ENCODE data around the gene UBE2J1. TPM values are rescaled to one million over a fixed set of nuclear protein-coding genes. Genes with fewer than 3 reads are reported as not detected.

Gene UBE2J1
- total RNA-seq, 2 experiments from 2014 or later = 34.7 to 34.9 TPM

DNA sequence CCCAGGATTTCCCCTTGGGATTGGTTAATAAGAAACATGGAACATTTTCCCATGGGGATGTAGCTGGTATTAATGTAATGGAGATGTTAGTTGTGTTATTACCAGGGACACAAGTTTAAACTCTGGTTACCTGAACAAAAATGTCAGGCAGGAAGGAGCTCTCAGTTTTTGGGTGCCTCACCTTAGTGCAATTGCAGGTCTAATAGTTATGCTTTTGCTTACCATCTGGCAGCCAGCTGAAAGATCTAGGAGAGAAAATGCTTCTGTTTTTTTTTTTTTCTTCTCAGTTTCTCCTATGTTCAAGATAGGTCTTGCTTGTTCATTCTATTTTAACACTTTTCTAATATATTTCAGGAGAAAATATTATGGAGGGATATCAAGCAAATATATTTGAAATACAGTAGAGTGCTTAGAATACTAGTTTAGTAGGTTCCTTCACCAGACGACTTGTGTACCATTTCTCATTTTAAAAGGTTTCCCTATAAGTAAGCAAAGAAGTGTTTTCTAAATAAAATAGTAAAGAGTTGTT is 4.2 kb upstream of the UBE2J1 start:
- CTCF ChIA-PET = interaction anchor here (4.2 kb wide), 1 partner anchor 15 kb away, joined by 29 read pairs; no protein-coding TSS in a partner anchor
- peak overlapping the region in 1 of 2 donors; percentile 29 for H3K27ac ChIP-seq (ENCODE audit: low read depth in 1 of 2, low read length in 2 of 2)
- Mint-ChIP-seq H3K36me3 (ENCODE audit: low read depth) (peaks cover 14% of the 10 kb centered on the region), H3K4me3 (peak overlapping the region; percentile 92), H3K27me3 (no peaks in the 10 kb centered on the region), H3K9me3 (no peaks in the 10 kb centered on the region), H3K4me1 (ENCODE audit: low read depth) (peaks cover 55% of the 10 kb centered on the region), H3K27ac (peak overlapping the region; percentile 90)
- H3K4me1 ChIP-seq (ENCODE audit: insufficient read depth, low read length) = peaks cover 14% of the 10 kb centered on the region
- intact Hi-C loops (cut with DNase I, micrococcal nuclease) = loop anchor here (2.0 to 10.0 kb wide), 6 partner anchors 16 to 1228 kb away; partner anchors contain the start of genes CASP8AP2 (in 1 of the 2), MAP3K7 (in 1 of the 2), MDN1 (in 1 of the 2) and PNRC1 (in 1 of the 2)
- POLR2A ChIA-PET = interaction anchor here (1.1 to 4.6 kb wide), 7 partner anchors 9 to 277 kb away, joined by 3 to 45 read pairs (median 7); partner anchors contain the start of genes PNRC1 and RRAGD
- DNase-seq (peak in 2 of 14 experiments; percentile 14 to 18), ATAC-seq (ENCODE audit: poor library complexity) (no peak)
- no peaks in the 10 kb centered on the region for H3K9me3 ChIP-seq (ENCODE audit: control insufficient read depth in 1 of 2, insufficient read depth in 1 of 2, low read length in 2 of 2)
- H3K4me3 ChIP-seq (ENCODE audit: low read length) = peak overlapping the region; percentile 52
- no peaks in the 10 kb centered on the region for H3K36me3 ChIP-seq (ENCODE audit: insufficient read depth, low read length)
- TF ChIP-seq, protein P1, sequence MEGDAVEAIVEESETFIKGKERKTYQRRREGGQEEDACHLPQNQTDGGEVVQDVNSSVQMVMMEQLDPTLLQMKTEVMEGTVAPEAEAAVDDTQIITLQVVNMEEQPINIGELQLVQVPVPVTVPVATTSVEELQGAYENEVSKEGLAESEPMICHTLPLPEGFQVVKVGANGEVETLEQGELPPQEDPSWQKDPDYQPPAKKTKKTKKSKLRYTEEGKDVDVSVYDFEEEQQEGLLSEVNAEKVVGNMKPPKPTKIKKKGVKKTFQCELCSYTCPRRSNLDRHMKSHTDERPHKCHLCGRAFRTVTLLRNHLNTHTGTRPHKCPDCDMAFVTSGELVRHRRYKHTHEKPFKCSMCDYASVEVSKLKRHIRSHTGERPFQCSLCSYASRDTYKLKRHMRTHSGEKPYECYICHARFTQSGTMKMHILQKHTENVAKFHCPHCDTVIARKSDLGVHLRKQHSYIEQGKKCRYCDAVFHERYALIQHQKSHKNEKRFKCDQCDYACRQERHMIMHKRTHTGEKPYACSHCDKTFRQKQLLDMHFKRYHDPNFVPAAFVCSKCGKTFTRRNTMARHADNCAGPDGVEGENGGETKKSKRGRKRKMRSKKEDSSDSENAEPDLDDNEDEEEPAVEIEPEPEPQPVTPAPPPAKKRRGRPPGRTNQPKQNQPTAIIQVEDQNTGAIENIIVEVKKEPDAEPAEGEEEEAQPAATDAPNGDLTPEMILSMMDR (IDR thresholded peaks at IDR 0.05) = no peak
- no peaks in the 10 kb centered on the region for H3K27me3 ChIP-seq (ENCODE audit: control insufficient read depth in 1 of 2, insufficient read depth in 2 of 2, low read length in 2 of 2)

DNA sequence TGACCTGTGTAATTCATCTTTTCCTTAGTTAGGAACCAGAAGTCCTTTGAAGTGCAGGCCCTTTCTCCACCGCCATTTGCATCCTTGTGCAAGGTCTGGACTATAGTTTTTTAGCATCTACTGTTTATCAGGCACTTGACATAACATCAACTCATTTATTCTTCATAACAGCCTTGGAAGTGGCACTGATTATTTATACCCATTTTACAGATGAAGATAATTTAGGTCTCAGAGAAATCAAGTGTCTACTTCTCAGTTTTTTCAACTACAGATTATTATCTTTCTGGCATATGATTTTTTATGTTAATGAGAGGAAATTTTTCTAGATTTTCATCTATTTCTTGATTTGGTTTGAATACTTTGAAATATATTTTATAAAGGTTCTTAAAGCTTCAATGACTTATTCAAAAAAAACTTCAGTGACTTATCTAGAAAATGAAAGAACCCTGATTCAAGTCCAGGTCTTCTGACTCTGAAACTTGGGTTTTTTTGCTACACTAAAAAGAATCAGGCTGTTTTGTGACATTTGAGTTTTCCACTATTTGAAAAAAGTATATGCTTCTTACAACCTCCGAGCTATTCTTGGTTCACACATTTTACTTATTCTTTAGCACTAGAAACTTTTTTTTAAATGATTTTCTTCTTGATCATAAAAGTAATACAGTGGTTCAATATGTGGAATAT is 3.1 kb upstream of the UBE2J1 start:
- peaks cover 59% of the 10 kb centered on the region for H3K4me1 Mint-ChIP-seq (ENCODE audit: low read depth)
- H3K27ac Mint-ChIP-seq = no peak overlapping the region
- intact Hi-C loops (cut with DNase I, micrococcal nuclease) = loop anchor here (2.0 to 10.0 kb wide), 6 partner anchors 17 to 1229 kb away; partner anchors contain the start of genes CASP8AP2 (in 1 of the 2), MAP3K7 (in 1 of the 2), MDN1 (in 1 of the 2) and PNRC1 (in 1 of the 2)
- no peaks in the 10 kb centered on the region for H3K9me3 ChIP-seq (ENCODE audit: control insufficient read depth in 1 of 2, insufficient read depth in 1 of 2, low read length in 2 of 2)
- H3K4me3 Mint-ChIP-seq = peak overlapping the region; percentile 55
- no peaks in the 10 kb centered on the region for H3K9me3 Mint-ChIP-seq
- H3K4me3 ChIP-seq (ENCODE audit: low read length) = no peak overlapping the region
- peaks cover 14% of the 10 kb centered on the region for H3K36me3 Mint-ChIP-seq (ENCODE audit: low read depth)
- no peaks in the 10 kb centered on the region for H3K36me3 ChIP-seq (ENCODE audit: insufficient read depth, low read length)
- ATAC-seq (ENCODE audit: poor library complexity) = no peak
- POLR2A ChIA-PET = interaction anchor here (0.7 to 4.6 kb wide), 4 partner anchors 8 to 1281 kb away, joined by 3 to 45 read pairs (median 10); partner anchors contain the start of gene PNRC1
- H3K4me1 ChIP-seq (ENCODE audit: insufficient read depth, low read length) = peaks cover 21% of the 10 kb centered on the region
- H3K27me3 Mint-ChIP-seq = no peaks in the 10 kb centered on the region
- TF ChIP-seq, protein P1 (IDR thresholded peaks at IDR 0.05) = no peak
- CTCF ChIA-PET = interaction anchor here (0.7 to 4.2 kb wide), 2 partner anchors 16 to 62 kb away, joined by 3 to 29 read pairs; no protein-coding TSS in a partner anchor
- H3K27me3 ChIP-seq (ENCODE audit: control insufficient read depth in 1 of 2, insufficient read depth in 2 of 2, low read length in 2 of 2) = no peaks in the 10 kb centered on the region
- DNase-seq = no peak
- H3K27ac ChIP-seq (ENCODE audit: low read depth in 1 of 2, low read length in 2 of 2) = no peak overlapping the region

DNA sequence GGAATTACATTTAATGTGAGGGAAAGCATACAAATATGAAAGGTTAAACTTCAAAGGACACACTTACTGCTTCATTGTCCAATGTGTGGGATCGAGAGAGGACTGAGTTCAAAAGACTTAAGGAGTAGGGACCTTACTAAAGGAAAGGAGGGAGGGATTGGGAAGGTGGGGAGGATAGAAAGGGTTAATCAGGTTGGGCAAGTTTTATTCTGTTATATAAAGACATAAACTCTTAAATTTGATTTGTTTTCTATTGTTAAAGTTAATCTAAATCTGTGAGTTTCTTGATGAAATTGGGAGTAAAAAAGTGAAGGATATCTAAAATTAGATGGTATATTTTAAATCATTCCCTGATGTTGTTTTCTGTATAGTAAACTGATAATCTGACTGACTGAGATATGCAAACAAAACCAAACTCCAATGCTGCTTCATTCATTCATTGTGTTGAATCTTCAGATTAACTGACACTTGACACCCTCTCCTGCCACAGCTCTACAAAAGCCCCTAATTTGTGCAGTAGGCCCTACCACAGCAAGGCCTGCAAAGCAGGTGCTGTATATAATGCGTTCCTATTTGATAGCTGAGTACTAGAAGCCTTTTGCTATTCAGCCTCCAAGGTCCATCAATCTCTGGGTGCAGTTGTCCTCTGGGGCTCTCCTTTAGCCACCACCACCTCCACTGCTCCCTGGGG is 1.3 kb upstream of the UBE2J1 start:
- TF ChIP-seq, protein P1 (IDR thresholded peaks at IDR 0.05) = no peak
- Mint-ChIP-seq H3K36me3 (ENCODE audit: low read depth) (peaks cover 14% of the 10 kb centered on the region), H3K9me3 (no peaks in the 10 kb centered on the region), H3K27me3 (no peaks in the 10 kb centered on the region), H3K4me3 (peak overlapping the region; percentile 88), H3K4me1 (ENCODE audit: low read depth) (peaks cover 66% of the 10 kb centered on the region), H3K27ac (peak overlapping the region; percentile 85)
- Histone ChIP-seq H3K4me3 (ENCODE audit: low read length) (no peak overlapping the region), H3K9me3 (ENCODE audit: control insufficient read depth in 1 of 2, insufficient read depth in 1 of 2, low read length in 2 of 2) (no peaks in the 10 kb centered on the region), H3K36me3 (ENCODE audit: insufficient read depth, low read length) (no peaks in the 10 kb centered on the region), H3K4me1 (ENCODE audit: insufficient read depth, low read length) (peaks cover 30% of the 10 kb centered on the region), H3K27ac (ENCODE audit: low read depth in 1 of 2, low read length in 2 of 2) (no peak overlapping the region), H3K27me3 (ENCODE audit: control insufficient read depth in 1 of 2, insufficient read depth in 2 of 2, low read length in 2 of 2) (no peaks in the 10 kb centered on the region)
- DNase-seq = no peak
- ChIA-PET CTCF (interaction anchor here (4.2 kb wide), 1 partner anchor 18 kb away, joined by 29 read pairs; no protein-coding TSS in a partner anchor), POLR2A (interaction anchor here (0.6 to 4.6 kb wide), 5 partner anchors 13 to 387 kb away, joined by 3 to 45 read pairs (median 3); partner anchors contain the start of genes LYRM2, PNRC1 and RRAGD)
- no peak for ATAC-seq (ENCODE audit: poor library complexity)
- intact Hi-C loops (cut with DNase I, micrococcal nuclease) = loop anchor here (5.0 to 10.0 kb wide), 8 partner anchors 57 to 1231 kb away; partner anchors contain the start of genes PNRC1 (in 2 of the 2), RNGTT (in 2 of the 2), CASP8AP2 (in 1 of the 2) and MAP3K7 (in 1 of the 2)

All from CD4-positive, alpha-beta T cell (primary cell).